HEK293 (cell line): Measurements from ENCODE around the gene ZMYM5.
"Not testable (repeated sequence)": the region's sequence is repeated elsewhere in the genome, so short reads cannot be mapped to it uniquely, and the experiment has no call there.

Experiments
- CTCF ChIA-PET: fragments of 350-600 bp; formaldehyde crosslinking; extraction: SDS; loops from one replicate; lab custom pipeline; 2021; ENCODE audit warnings: antibody characterized with exemption; lab: Yijun Ruan, JAX
- POLR2A ChIA-PET: fragments of 300-600 bp; formaldehyde crosslinking; extraction: SDS; loops from one replicate; lab custom pipeline; 2020; ENCODE audit warnings: antibody characterized with exemption, inconsistent platforms; lab: Yijun Ruan, JAX
- H3K27ac ChIP-seq: fragments of 200-500 bp; sonication (Bioruptor generic); 2 replicates; pipeline ENCODE4 v1.5.1; 2014; ENCODE audit warnings: low read depth, low read length, control low read depth, inconsistent platforms; ENCODE audit errors: extremely low read depth
- H3K36me3 ChIP-seq, 2 experiments: fragments of 200-500 bp in 1 of 2; sonication (Bioruptor generic) in 1 of 2; 1 replicate in 1 of 2; 2 replicates in 1 of 2; pipeline ENCODE4 v1.5.1; 2014 to 2017; ENCODE audit warnings: inconsistent platforms in 2 of 2, low read length in 2 of 2; ENCODE audit not compliant: control insufficient read depth in 2 of 2, insufficient read depth in 1 of 2
- H3K4me1 ChIP-seq: fragments of 200-500 bp; sonication (Bioruptor generic); 2 replicates; pipeline ENCODE4 v1.5.1; 2014; ENCODE audit warnings: mild to moderate bottlenecking, low read length, inconsistent platforms; ENCODE audit not compliant: control insufficient read depth, insufficient read depth
- H3K4me3 ChIP-seq: 2 replicates; pipeline ENCODE4 v1.5.1; 2011; ENCODE audit warnings: low read depth, mild to moderate bottlenecking, control low read depth, low read length, moderate library complexity
- H3K9me3 ChIP-seq: fragments of 200-500 bp; sonication (Bioruptor generic); 2 replicates; pipeline ENCODE4 v1.5.1; 2014; ENCODE audit warnings: low read depth, low read length, inconsistent platforms; ENCODE audit not compliant: control insufficient read depth, insufficient read depth
- ZNF121 ChIP-seq: fragments of 450-650 bp; formaldehyde crosslinking; IDR thresholded peaks from 2 replicates; pipeline ENCODE4 v1.5.1; 2016; ENCODE audit warnings: missing biosample characterization, missing genetic modification characterization
- ZNF350 ChIP-seq: fragments of 450-650 bp; formaldehyde crosslinking; IDR thresholded peaks from 2 replicates; pipeline ENCODE4 v1.5.0; 2017; ENCODE audit warnings: missing biosample characterization, mild to moderate bottlenecking, missing genetic modification characterization
- ZNF791 ChIP-seq: fragments of 450-650 bp; formaldehyde crosslinking; IDR thresholded peaks from 2 replicates; pipeline ENCODE4 v1.5.1; 2016; ENCODE audit warnings: missing biosample characterization, missing genetic modification characterization
- ZNF837 ChIP-seq: fragments of 450-650 bp; formaldehyde crosslinking; IDR thresholded peaks from 2 replicates; pipeline ENCODE4 v1.5.1; 2016; ENCODE audit warnings: missing biosample characterization, missing genetic modification characterization
- TF ChIP-seq, protein P1 (sequence below): fragments of 450-650 bp; formaldehyde crosslinking; IDR thresholded peaks from 2 replicates; pipeline ENCODE4 v1.5.1; 2016; ENCODE audit warnings: missing biosample characterization, missing genetic modification characterization, borderline replicate concordance
- TF ChIP-seq, protein P2 (sequence below): fragments of 450-650 bp; formaldehyde crosslinking; IDR thresholded peaks from 2 replicates; pipeline ENCODE4 v1.5.1; 2017; ENCODE audit warnings: missing biosample characterization, missing genetic modification characterization
- TF ChIP-seq, protein P3 (sequence below): fragments of 450-650 bp; formaldehyde crosslinking; IDR thresholded peaks from 2 replicates; pipeline ENCODE4 v1.5.1; 2016; ENCODE audit warnings: missing biosample characterization, missing genetic modification characterization

ZMYM5 gene

DNA sequence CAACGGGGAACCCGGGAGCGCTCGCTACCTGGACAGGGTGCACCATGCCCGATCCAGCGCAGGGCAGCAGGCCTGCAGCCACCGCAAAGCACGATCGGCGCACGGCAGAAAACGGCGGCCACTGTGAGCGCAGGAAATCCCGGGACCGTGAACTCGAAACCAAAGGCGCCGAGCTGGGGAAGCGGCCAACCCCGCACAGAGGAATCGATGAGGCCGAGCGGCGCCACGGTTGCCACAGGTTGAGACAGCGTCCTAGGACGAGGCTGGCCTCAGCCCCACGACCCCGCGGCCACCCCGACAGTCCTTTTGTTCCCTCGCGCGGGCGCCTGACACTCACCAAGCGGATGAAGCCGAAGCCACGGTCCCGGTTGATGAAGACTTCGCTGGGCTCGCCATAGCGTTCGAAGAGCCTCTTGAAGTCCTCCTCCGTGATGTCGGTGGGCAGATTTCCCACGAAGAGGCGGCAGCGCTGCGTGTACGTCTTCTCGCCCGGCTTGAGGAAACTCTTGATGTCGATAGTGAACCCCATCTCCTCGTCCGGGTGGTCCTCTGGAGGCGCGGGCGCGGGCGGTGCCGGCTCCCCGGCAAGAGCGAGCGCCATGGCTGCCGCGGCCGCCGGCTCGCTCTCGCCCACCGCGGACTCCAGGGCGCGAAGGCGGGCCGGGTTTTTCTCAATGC lies 81.3 kb downstream of the ZMYM5 start (continued):
- TF ChIP-seq, protein P1, sequence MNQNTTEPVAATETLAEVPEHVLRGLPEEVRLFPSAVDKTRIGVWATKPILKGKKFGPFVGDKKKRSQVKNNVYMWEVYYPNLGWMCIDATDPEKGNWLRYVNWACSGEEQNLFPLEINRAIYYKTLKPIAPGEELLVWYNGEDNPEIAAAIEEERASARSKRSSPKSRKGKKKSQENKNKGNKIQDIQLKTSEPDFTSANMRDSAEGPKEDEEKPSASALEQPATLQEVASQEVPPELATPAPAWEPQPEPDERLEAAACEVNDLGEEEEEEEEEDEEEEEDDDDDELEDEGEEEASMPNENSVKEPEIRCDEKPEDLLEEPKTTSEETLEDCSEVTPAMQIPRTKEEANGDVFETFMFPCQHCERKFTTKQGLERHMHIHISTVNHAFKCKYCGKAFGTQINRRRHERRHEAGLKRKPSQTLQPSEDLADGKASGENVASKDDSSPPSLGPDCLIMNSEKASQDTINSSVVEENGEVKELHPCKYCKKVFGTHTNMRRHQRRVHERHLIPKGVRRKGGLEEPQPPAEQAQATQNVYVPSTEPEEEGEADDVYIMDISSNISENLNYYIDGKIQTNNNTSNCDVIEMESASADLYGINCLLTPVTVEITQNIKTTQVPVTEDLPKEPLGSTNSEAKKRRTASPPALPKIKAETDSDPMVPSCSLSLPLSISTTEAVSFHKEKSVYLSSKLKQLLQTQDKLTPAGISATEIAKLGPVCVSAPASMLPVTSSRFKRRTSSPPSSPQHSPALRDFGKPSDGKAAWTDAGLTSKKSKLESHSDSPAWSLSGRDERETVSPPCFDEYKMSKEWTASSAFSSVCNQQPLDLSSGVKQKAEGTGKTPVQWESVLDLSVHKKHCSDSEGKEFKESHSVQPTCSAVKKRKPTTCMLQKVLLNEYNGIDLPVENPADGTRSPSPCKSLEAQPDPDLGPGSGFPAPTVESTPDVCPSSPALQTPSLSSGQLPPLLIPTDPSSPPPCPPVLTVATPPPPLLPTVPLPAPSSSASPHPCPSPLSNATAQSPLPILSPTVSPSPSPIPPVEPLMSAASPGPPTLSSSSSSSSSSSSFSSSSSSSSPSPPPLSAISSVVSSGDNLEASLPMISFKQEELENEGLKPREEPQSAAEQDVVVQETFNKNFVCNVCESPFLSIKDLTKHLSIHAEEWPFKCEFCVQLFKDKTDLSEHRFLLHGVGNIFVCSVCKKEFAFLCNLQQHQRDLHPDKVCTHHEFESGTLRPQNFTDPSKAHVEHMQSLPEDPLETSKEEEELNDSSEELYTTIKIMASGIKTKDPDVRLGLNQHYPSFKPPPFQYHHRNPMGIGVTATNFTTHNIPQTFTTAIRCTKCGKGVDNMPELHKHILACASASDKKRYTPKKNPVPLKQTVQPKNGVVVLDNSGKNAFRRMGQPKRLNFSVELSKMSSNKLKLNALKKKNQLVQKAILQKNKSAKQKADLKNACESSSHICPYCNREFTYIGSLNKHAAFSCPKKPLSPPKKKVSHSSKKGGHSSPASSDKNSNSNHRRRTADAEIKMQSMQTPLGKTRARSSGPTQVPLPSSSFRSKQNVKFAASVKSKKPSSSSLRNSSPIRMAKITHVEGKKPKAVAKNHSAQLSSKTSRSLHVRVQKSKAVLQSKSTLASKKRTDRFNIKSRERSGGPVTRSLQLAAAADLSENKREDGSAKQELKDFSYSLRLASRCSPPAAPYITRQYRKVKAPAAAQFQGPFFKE, result no peak

DNA sequence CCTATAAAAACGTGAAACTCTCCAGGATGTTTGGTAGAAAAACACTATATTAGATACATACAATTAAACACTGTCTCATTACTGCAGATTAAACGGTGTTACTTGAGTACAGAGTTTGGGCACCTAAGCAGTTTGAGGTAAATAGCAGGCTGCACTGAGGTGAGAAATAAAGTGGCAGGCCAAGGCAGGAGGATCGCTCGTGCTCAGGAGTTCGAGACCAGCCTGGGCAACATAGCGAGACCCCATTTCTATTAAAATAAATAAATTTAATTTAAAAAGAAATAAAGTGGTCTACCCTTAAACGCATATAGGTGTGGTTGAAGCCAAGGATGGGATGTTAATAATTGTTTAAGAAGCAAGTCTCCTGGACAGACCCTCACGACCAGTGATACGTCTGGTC lies 81.9 kb downstream of the ZMYM5 start:
- H3K4me3 ChIP-seq, result peak overlapping the region; percentile 93
- ChIA-PET CTCF (no interaction called here), POLR2A (interaction anchor here (0.6 kb wide), 1 partner anchor 54 kb away, joined by 3 read pairs; no protein-coding TSS in a partner anchor)
- no peaks in the 10 kb centered on the region for H3K9me3 ChIP-seq
- H3K27ac ChIP-seq, result no peak overlapping the region; the same call in 1 of the 2 replicates
- no peak for TF ChIP-seq ZNF350 (tag by site-specific recombination)
- no peak for TF ChIP-seq ZNF837 (tag by site-specific recombination)
- peak; percentile 65; the same call in 1 of the 2 replicates for TF ChIP-seq ZNF121
- TF ChIP-seq ZNF791 (tag by site-specific recombination), result no peak
- no peaks in the 10 kb centered on the region for H3K4me1 ChIP-seq
- H3K36me3 ChIP-seq, result peaks cover 0 to 14% of the 10 kb centered on the region in 2 experiments; a peak in 2 of 3 replicates

DNA sequence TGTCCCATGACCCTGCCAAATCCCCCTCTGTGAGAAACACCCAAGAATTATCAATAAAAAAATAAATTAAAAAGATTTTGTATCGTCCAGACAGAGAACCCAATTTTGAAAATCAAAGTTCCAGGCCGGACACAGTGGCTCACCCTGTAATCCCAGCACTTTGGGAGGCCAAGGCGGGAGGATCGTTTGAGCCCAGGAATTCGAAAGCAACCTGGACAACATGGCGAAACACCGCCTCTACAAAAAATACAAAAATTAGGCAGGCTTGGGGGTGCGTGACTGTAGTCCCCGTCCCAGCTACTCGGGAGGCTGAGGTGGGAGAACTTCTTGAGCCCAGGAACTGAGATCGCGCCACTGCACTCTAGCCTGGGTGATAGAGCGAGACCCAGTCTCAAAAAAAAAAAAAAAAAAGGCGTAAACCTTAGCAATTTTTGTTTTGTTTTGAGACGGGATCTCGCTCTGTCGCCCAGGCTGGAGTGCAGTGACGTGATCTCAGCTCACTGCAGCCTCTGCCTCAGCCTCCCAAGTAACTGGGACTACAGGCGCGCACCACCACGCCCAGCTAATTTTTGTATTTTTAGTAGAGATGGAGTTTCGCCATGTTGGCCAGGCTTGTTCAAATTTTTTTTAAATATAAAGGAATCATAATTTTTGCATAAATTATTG lies 82.6 kb downstream of the ZMYM5 start:
- H3K4me1 ChIP-seq, POLR2A ChIA-PET, H3K27ac ChIP-seq, H3K9me3 ChIP-seq: not testable (repeated sequence)
- CTCF ChIA-PET, result interaction anchor here (0.7 kb wide), 1 partner anchor 11 kb away, joined by 4 read pairs; no protein-coding TSS in a partner anchor
- Histone ChIP-seq H3K36me3 (peaks cover 0 to 17% of the 10 kb centered on the region in 2 experiments; a peak in 2 of 3 replicates), H3K4me3 (peak overlapping the region; percentile 17)
- TF ChIP-seq, protein P2, sequence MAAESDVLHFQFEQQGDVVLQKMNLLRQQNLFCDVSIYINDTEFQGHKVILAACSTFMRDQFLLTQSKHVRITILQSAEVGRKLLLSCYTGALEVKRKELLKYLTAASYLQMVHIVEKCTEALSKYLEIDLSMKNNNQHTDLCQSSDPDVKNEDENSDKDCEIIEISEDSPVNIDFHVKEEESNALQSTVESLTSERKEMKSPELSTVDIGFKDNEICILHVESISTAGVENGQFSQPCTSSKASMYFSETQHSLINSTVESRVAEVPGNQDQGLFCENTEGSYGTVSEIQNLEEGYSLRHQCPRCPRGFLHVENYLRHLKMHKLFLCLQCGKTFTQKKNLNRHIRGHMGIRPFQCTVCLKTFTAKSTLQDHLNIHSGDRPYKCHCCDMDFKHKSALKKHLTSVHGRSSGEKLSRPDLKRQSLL (tag by site-specific recombination), result peak; percentile 25; the same call in 1 of the 2 replicates
- TF ChIP-seq, protein P3, sequence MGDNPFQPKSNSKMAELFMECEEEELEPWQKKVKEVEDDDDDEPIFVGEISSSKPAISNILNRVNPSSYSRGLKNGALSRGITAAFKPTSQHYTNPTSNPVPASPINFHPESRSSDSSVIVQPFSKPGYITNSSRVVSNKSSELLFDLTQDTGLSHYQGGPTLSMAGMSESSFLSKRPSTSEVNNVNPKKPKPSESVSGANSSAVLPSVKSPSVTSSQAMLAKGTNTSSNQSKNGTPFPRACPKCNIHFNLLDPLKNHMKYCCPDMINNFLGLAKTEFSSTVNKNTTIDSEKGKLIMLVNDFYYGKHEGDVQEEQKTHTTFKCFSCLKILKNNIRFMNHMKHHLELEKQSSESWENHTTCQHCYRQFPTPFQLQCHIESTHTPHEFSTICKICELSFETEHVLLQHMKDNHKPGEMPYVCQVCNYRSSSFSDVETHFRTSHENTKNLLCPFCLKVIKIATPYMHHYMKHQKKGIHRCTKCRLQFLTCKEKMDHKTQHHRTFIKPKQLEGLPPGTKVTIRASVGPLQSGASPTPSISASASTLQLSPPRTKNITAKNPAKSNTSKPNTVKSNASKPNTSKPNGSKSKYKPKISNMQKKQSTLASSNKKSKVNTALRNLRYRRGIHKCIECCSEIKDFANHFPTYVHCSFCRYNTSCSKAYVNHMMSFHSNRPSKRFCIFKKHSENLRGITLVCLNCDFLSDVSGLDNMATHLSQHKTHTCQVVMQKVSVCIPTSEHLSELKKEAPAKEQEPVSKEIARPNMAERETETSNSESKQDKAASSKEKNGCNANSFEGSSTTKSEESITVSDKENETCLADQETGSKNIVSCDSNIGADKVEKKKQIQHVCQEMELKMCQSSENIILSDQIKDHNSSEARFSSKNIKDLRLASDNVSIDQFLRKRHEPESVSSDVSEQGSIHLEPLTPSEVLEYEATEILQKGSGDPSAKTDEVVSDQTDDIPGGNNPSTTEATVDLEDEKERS (tag by site-specific recombination), result peak; percentile 12; the same call in 1 of the 2 replicates
